K562 (cell line): ENCODE results near the gene GLYAT. TPM values are rescaled to one million over a fixed set of nuclear protein-coding genes. Genes with fewer than 3 reads are reported as not detected.

ENCODE experiments used
- ATF1 ChIP-seq, 2 experiments: fragments of 450-650 bp in 1 of 2; IDR thresholded peaks; 2 replicates each; pipeline ENCODE4 v1.6.1; 2016; ENCODE audit warnings: missing compliant biosample characterization in 1 of 2, missing genetic modification characterization in 1 of 2
- BCL6 ChIP-seq: fragments of 250-450 bp; sonication (Bioruptor Pico); IDR thresholded peaks from 2 replicates; pipeline ENCODE4 v1.4.0; 2020
- CBFA2T2 ChIP-seq: fragments of 450-650 bp; conservative IDR thresholded peaks from 2 replicates; pipeline ENCODE4 v1.6.1; 2017; ENCODE audit warnings: mild to moderate bottlenecking
- CEBPG ChIP-seq, 3 experiments: fragments of 200-800 bp in 1 of 3; sonication (Bioruptor generic) in 1 of 3; sonication (generic) in 1 of 3; formaldehyde crosslinking in 1 of 3; IDR thresholded peaks in 2 of 3; conservative IDR thresholded peaks in 1 of 3; 2 replicates each; pipeline versions ENCODE4 v1.6.1 to v1.8.0; 2016 to 2022; ENCODE audit warnings: missing compliant biosample characterization in 2 of 3, missing genetic modification characterization in 2 of 3, mild to moderate bottlenecking in 1 of 3, missing genetic modification reagents in 1 of 3
- DPF2 ChIP-seq: fragments of 450-650 bp; IDR thresholded peaks from 2 replicates; pipeline ENCODE4 v1.6.1; 2016
- ELK1 ChIP-seq: sonication (generic); formaldehyde crosslinking; IDR thresholded peaks from 2 replicates; pipeline ENCODE4 v1.8.1; 2022; ENCODE audit warnings: missing genetic modification reagents
- HDAC8 ChIP-seq: fragments of 450-650 bp; IDR thresholded peaks from 2 replicates; pipeline ENCODE4 v1.6.1; 2016; ENCODE audit warnings: mild to moderate bottlenecking, missing genetic modification characterization, moderate library complexity, missing compliant biosample characterization
- JUN ChIP-seq, 2 experiments: sonication (generic) in 1 of 2; formaldehyde crosslinking in 1 of 2; IDR thresholded peaks; 2 replicates each; pipeline versions ENCODE4 v1.6.1 to v1.8.0; 2012 to 2022; ENCODE audit warnings: borderline replicate concordance in 2 of 2, mild to moderate bottlenecking in 2 of 2, improper control_type of control experiment in 1 of 2, low read depth in 1 of 2, low read length in 1 of 2, missing genetic modification reagents in 1 of 2
- JUND ChIP-seq, 2 experiments: IDR thresholded peaks; 2 replicates in 1 of 2; 3 replicates in 1 of 2; pipeline ENCODE4 v1.6.1; 2011; ENCODE audit warnings: borderline replicate concordance in 2 of 2, low read depth in 2 of 2, low read length in 2 of 2, improper control_type of control experiment in 1 of 2, missing biosample characterization in 1 of 2, missing genetic modification characterization in 1 of 2, missing genetic modification reagents in 1 of 2
- KLF10 ChIP-seq: fragments of 250-450 bp; sonication (Bioruptor Pico); IDR thresholded peaks from 2 replicates; pipeline ENCODE4 v1.6.1; 2021; ENCODE audit warnings: matching md5 sums
- LARP7 ChIP-seq: fragments of 450-650 bp; IDR thresholded peaks from 2 replicates; pipeline ENCODE4 v1.6.1; 2016
- MEIS2 ChIP-seq: fragments of 450-650 bp; IDR thresholded peaks from 2 replicates; pipeline ENCODE4 v1.6.1; 2014; ENCODE audit warnings: mild to moderate bottlenecking; ENCODE audit not compliant: partially characterized antibody
- MYC ChIP-seq, 2 experiments: fragments of 250-450 bp in 1 of 2; sonication (Bioruptor Pico) in 1 of 2; IDR thresholded peaks; 2 replicates each; pipeline versions ENCODE4 v1.5.1 to v1.6.1; 2012 to 2021; ENCODE audit warnings: low read depth in 2 of 2, borderline replicate concordance in 1 of 2, improper control_type of control experiment in 1 of 2, low read length in 1 of 2, mild to moderate bottlenecking in 1 of 2, moderate library complexity in 1 of 2
- NR3C1 ChIP-seq: sonication (generic); formaldehyde crosslinking; IDR thresholded peaks from 2 replicates; pipeline ENCODE4 v1.8.1; 2022; ENCODE audit warnings: missing genetic modification reagents
- NR4A1 ChIP-seq, 2 experiments: fragments of 250-450 bp in 1 of 2; fragments of 450-650 bp in 1 of 2; sonication (Bioruptor Pico) in 1 of 2; IDR thresholded peaks; 2 replicates each; pipeline versions ENCODE4 v1.4.0 to v1.6.1; 2016 to 2020; ENCODE audit warnings: mild to moderate bottlenecking in 2 of 2, missing compliant biosample characterization in 1 of 2, missing genetic modification characterization in 1 of 2, moderate library complexity in 1 of 2
- PRDM10 ChIP-seq: fragments of 450-650 bp; IDR thresholded peaks from 2 replicates; pipeline ENCODE4 v1.6.1; 2018; ENCODE audit not compliant: partially characterized antibody
- PYGO2 ChIP-seq: fragments of 450-650 bp; IDR thresholded peaks from 2 replicates; pipeline ENCODE4 v1.6.1; 2016; ENCODE audit warnings: mild to moderate bottlenecking, missing genetic modification characterization, moderate library complexity, missing compliant biosample characterization
- RCOR1 ChIP-seq, 2 experiments: IDR thresholded peaks; 2 replicates each; pipeline ENCODE4 v1.6.1; 2012; ENCODE audit warnings: low read depth in 2 of 2, low read length in 2 of 2, borderline replicate concordance in 1 of 2, improper control_type of control experiment in 1 of 2
- TCF7L2 ChIP-seq: fragments of 150-350 bp; IDR thresholded peaks from 2 replicates; pipeline ENCODE4 v1.6.1; 2016; ENCODE audit warnings: low read depth, mild to moderate bottlenecking, low read length, moderate library complexity
- TSC22D4 ChIP-seq: fragments of 450-650 bp; IDR thresholded peaks from 2 replicates; pipeline ENCODE4 v1.6.1; 2016; ENCODE audit warnings: missing genetic modification characterization, missing biosample characterization, control low read depth
- ZNF583 ChIP-seq: fragments of 250-450 bp; sonication (Bioruptor Pico); IDR thresholded peaks from 2 replicates; pipeline ENCODE4 v1.4.0; 2020
- polyA plus RNA-seq, 8 experiments: library from polyadenylated mRNA; depleted of rRNA in 4 of 8; stranded (reverse) in 5 of 8; unstranded in 3 of 8; fragments of >200 nt; fragmentation: Nextera tagmentation in 2 of 8; fragmentation: Illumina TruSeq in 1 of 8; extraction: Ambion mirVana in 2 of 8; extraction: Trizol in 1 of 8; gene quantifications; 2 replicates each; pipeline versions ENCODE4 v1.2.1 to v1.2.3, GENCODE V29; 2011 to 2014; ENCODE audit warnings: inconsistent platforms in 1 of 8, missing spikeins in 1 of 8
- total RNA-seq, 7 experiments: library from RNA; depleted of rRNA in 6 of 7; stranded (reverse); fragments of >200 nt in 6 of 7; fragmentation: Illumina TruSeq in 2 of 7; extraction: Trizol in 2 of 7; gene quantifications; 2 replicates each; pipeline versions ENCODE4 v1.2.1 to v1.2.3, GENCODE V29; 2011 to 2021; ENCODE audit warnings: low replicate concordance in 1 of 7
- TF ChIP-seq, protein P1 (sequence below): sonication (generic); formaldehyde crosslinking; IDR thresholded peaks from 2 replicates; pipeline ENCODE4 v1.9.0; 2022; ENCODE audit warnings: mild to moderate bottlenecking, missing genetic modification reagents

GLYAT gene
- total and polyA plus RNA-seq, 9 of the 15 experiments (the other 6 are each of a cell fraction or from before 2014, with no cell fraction given), result not detected

GRCh38 chr11:58769308-58769707, 37.6 kb upstream of the GLYAT start (continued):
- TF ChIP-seq JUND (IDR thresholded peaks at IDR 0.05; ENCODE audit: borderline replicate concordance, low read depth, low read length) (no peak), JUND (tag; IDR thresholded peaks at IDR 0.05; ENCODE audit: borderline replicate concordance, low read depth, low read length) (no peak), TCF7L2 (no peak), BCL6 (CRISPR knock-in tag) (no peak), DPF2 (peak; percentile 20; the same call in 1 of the 2 replicates), TSC22D4 (tag) (no peak), CBFA2T2 (0 out of 2 replicates have a peak, but pooled peaks have one; percentile 9), HDAC8 (tag) (no peak), NR3C1 (CRISPR knock-in tag) (no peak), ELK1 (CRISPR knock-in tag) (no peak), LARP7 (no peak), MYC (IDR thresholded peaks at IDR 0.05; ENCODE audit: low read depth, low read length) (no peak), MYC (CRISPR knock-in tag; IDR thresholded peaks at IDR 0.05; ENCODE audit: borderline replicate concordance, low read depth) (no peak), PRDM10 (no peak), RCOR1 (IDR thresholded peaks at IDR 0.05; ENCODE audit: borderline replicate concordance in 1 of 2, low read depth in 2 of 2, low read length in 2 of 2) (peak in 1 of 2 experiments; percentile 16; a peak in 1 of 4 replicates), JUN (IDR thresholded peaks at IDR 0.05; ENCODE audit: borderline replicate concordance, low read depth, low read length) (no peak), JUN (CRISPR knock-in tag; IDR thresholded peaks at IDR 0.05; ENCODE audit: borderline replicate concordance) (no peak), NR4A1 (CRISPR knock-in tag; IDR thresholded peaks at IDR 0.05) (no peak), NR4A1 (tag; IDR thresholded peaks at IDR 0.05) (0 out of 2 replicates have a peak, but pooled peaks have one; percentile 49), ATF1 (CRISPR knock-in tag; IDR thresholded peaks at IDR 0.05) (no peak), ATF1 (tag; IDR thresholded peaks at IDR 0.05) (no peak), ZNF583 (CRISPR knock-in tag) (0 out of 2 replicates have a peak, but pooled peaks have one; percentile 31), PYGO2 (tag) (no peak), CEBPG (CRISPR knock-in tag; IDR thresholded peaks at IDR 0.05) (peak; percentile 35; the same call in 1 of the 2 replicates), CEBPG (tag; conservative IDR thresholded peaks at IDR 0.05 in 1 of 2, IDR thresholded peaks at IDR 0.05 in 1 of 2) (peak; percentile 11 to 14; a peak in 1 of 4 replicates), KLF10 (CRISPR knock-in tag) (no peak), MEIS2 (peak; percentile 48)
- TF ChIP-seq, protein P1, sequence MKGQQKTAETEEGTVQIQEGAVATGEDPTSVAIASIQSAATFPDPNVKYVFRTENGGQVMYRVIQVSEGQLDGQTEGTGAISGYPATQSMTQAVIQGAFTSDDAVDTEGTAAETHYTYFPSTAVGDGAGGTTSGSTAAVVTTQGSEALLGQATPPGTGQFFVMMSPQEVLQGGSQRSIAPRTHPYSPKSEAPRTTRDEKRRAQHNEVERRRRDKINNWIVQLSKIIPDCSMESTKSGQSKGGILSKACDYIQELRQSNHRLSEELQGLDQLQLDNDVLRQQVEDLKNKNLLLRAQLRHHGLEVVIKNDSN (CRISPR knock-in tag), result peak; percentile 19; the same call in 1 of the 2 replicates
